22Rv1 (cell line): ENCODE results near the gene CYP1A1.

Experiments
- H3K27ac ChIP-seq: fragments of 450-650 bp; 2 replicates; pipeline ENCODE4 v1.5.1; 2017
- CTCF ChIP-seq: fragments of 450-650 bp; IDR thresholded peaks from 2 replicates; pipeline ENCODE4 v1.5.1; 2017; ENCODE audit warnings: mild to moderate bottlenecking
- ZFX ChIP-seq: fragments of 450-650 bp; IDR thresholded peaks from 2 replicates; pipeline ENCODE4 v1.6.1; 2017; ENCODE audit warnings: antibody characterized with exemption, borderline replicate concordance

Gene CYP1A1

GRCh38 chr15:74768099-74768770 lies 42.9 kb upstream of the CYP1A1 start:
- TF ChIP-seq CTCF, result no peak
- no peak for TF ChIP-seq ZFX
- H3K27ac ChIP-seq, result no peak overlapping the region; the same call in 1 of the 2 replicates

- no peak overlapping the region for H3K27ac ChIP-seq
- TF ChIP-seq ZFX (no peak), CTCF (no peak)
Measured at GRCh38 chr15:74767167-74768098, 42.1 kb upstream of the CYP1A1 start.

- H3K27ac ChIP-seq, result peak overlapping the region; percentile 56
- TF ChIP-seq ZFX, result no peak
- no peak for TF ChIP-seq CTCF
Measured at GRCh38 chr15:74763416-74763815, 38.1 kb upstream of the CYP1A1 start.

GRCh38 chr15:74762791-74763150 lies 37.4 kb upstream of the CYP1A1 start:
- no peak for TF ChIP-seq ZFX
- no peak for TF ChIP-seq CTCF

GRCh38 chr15:74758736-74759135 lies 33.4 kb upstream of the CYP1A1 start:
- no peak for TF ChIP-seq ZFX
- no peak for TF ChIP-seq CTCF
- H3K27ac ChIP-seq, result no peak overlapping the region

More at GRCh38 chr15:74762791-74763150, 37.4 kb upstream of the CYP1A1 start:
- H3K27ac ChIP-seq, result peak overlapping the region; percentile 56; the same call in 1 of the 2 replicates

GRCh38 chr15:74754593-74755215 lies 29.4 kb upstream of the CYP1A1 start:
- no peak overlapping the region for H3K27ac ChIP-seq
- no peak for TF ChIP-seq CTCF
- TF ChIP-seq ZFX, result no peak
